ENCODE measurements around the gene ZNF500. TPM values are rescaled to one million over a fixed set of nuclear protein-coding genes. Genes with fewer than 3 reads are reported as not detected.

Gene ZNF500
- total and polyA plus RNA-seq, 2 donors (not counting 3 experiments of a cell fraction or from before 2014, with no cell fraction given): 8.6 to 13.5 TPM

- Histone ChIP-seq H3K36me3 (ENCODE audit: control insufficient read depth in 2 of 2, extremely low read depth in 1 of 2, insufficient read depth in 2 of 2, low read length in 2 of 2) (no peaks in the 10 kb centered on the region), H3K9ac (replicated peaks; ENCODE audit: extremely low read depth, insufficient read depth, low read length) (no peak overlapping the region), H3K27me3 (ENCODE audit: control insufficient read depth in 2 of 2, insufficient read depth in 2 of 2, low read length in 2 of 2) (no peaks in the 10 kb centered on the region), H2AFZ (ENCODE audit: low read depth, low read length) (no peak overlapping the region), H3K4me2 (ENCODE audit: insufficient read depth, low read length) (no peak overlapping the region), H3K4me3 (replicated peaks in 1 of 3; ENCODE audit: insufficient read depth in 1 of 3, low read depth in 1 of 3, low read length in 3 of 3) (no peak overlapping the region), H4K20me1 (replicated peaks; ENCODE audit: control insufficient read depth, extremely low read depth, insufficient read depth, low read length) (no peaks in the 10 kb centered on the region), H3K4me1 (ENCODE audit: control insufficient read depth, extremely low read depth, insufficient read depth, low read length) (no peaks in the 10 kb centered on the region), H3K79me2 (ENCODE audit: control insufficient read depth, insufficient read depth, low read length) (no peaks in the 10 kb centered on the region), H3K27ac (ENCODE audit: insufficient read depth, low read depth, low read length) (no peak overlapping the region), H3K9me3 (replicated peaks; ENCODE audit: control insufficient read depth, insufficient read depth, low read length) (no peaks in the 10 kb centered on the region), H3K9me1 (replicated peaks; ENCODE audit: control insufficient read depth, extremely low read depth, insufficient read depth, low read length) (no peaks in the 10 kb centered on the region)
- ChIA-PET POLR2A (no interaction called here), CTCF (no interaction called here)
- no peak for FAIRE-seq
- BruUV-seq (replicated peaks): no TSS peak
- DNase-seq (ENCODE audit: low read depth, low spot score): no peak
- intact Hi-C loops (cut with micrococcal nuclease) (no loop called here), dilution Hi-C loops (cut with MboI; ENCODE audit: extremely low pct_ligation_motif_present, low sequenced_read_pairs) (no loop called here)
- TF ChIP-seq POLR2A (IDR thresholded peaks at IDR 0.05; ENCODE audit: low read depth, low read length) (no peak), FOS (IDR thresholded peaks at IDR 0.05; ENCODE audit: borderline replicate concordance, insufficient read depth, low read length) (no peak), MYC (IDR thresholded peaks at IDR 0.05; ENCODE audit: low read depth, low read length) (no peak), MAX (IDR thresholded peaks at IDR 0.05; ENCODE audit: insufficient read depth, insufficient read length) (no peak), CTCF (IDR thresholded peaks at IDR 0.05; ENCODE audit: extremely low read depth in 1 of 2, insufficient read depth in 1 of 2, low read depth in 1 of 2, low read length in 2 of 2) (no peak), EZH2 (IDR thresholded peaks at IDR 0.05; ENCODE audit: borderline replicate concordance, low read depth, low read length, severe bottlenecking) (no peak), JUN (IDR thresholded peaks at IDR 0.05; ENCODE audit: borderline replicate concordance, insufficient read depth, insufficient read length, low read depth) (no peak), GATA2 (IDR thresholded peaks at IDR 0.05; ENCODE audit: insufficient read depth, insufficient read length, low read depth, low read length) (no peak), POLR2AphosphoS5 (IDR thresholded peaks at IDR 0.05; ENCODE audit: insufficient read depth, low read depth, low read length) (no peak)
Measured at GRCh38 chr16:4777339-4778049, 10.5 kb upstream of the ZNF500 start.
